B cell (primary cell): Measurements from ENCODE around the gene UPK3A. TPM values are rescaled to one million over a fixed set of nuclear protein-coding genes. Genes with fewer than 3 reads are reported as not detected.

ENCODE experiments used
- ATAC-seq: fragments of 200-7000 bp; cut with Tn5 transposase; one replicate; pipeline ENCODE4 v1.10.0; 2021; ENCODE audit warnings: low read depth, mild to moderate bottlenecking, moderate number of reproducible peaks, moderate library complexity
- CTCF ChIA-PET: fragments of 350-600 bp; sonication (Branson Sonifier 250); formaldehyde crosslinking; loops from one replicate; lab custom pipeline; 2021; ENCODE audit warnings: antibody characterized with exemption, inconsistent platforms; lab: Charles Lee
- POLR2A ChIA-PET: fragments of 350-600 bp; sonication (Branson Sonifier 250); formaldehyde crosslinking; loops from one replicate; lab custom pipeline; 2021; ENCODE audit warnings: antibody characterized with exemption; lab: Charles Lee
- DNase-seq: peaks from one replicate; pipeline ENCODE4 v3.0.0; 2013
- H2AFZ ChIP-seq: 2 replicates; pipeline ENCODE4 v1.6.1; 2012; ENCODE audit warnings: mild to moderate bottlenecking, low read depth, low read length; ENCODE audit not compliant: insufficient read depth, poor library complexity, severe bottlenecking
- H3K27ac ChIP-seq, 2 donors: 1 replicate in 1 of 2; 2 replicates in 1 of 2; pipeline ENCODE4 v1.5.1; 2012 to 2013; ENCODE audit warnings: low read length in 2 of 2, mild to moderate bottlenecking in 2 of 2, moderate library complexity in 1 of 2
- H3K27me3 ChIP-seq, 4 experiments: fragments of 200-600 bp in 1 of 4; sonication (generic) in 1 of 4; replicated peaks in 1 of 4; 1 replicate in 2 of 4; 2 replicates in 2 of 4; pipeline versions ENCODE4 v1.6.1 to v1.7.0; 2013 to 2016; ENCODE audit warnings: low read length in 3 of 4, mild to moderate bottlenecking in 2 of 4, mixed read lengths in 1 of 4, moderate library complexity in 1 of 4; ENCODE audit not compliant: insufficient read depth in 4 of 4, control insufficient read depth in 3 of 4; ENCODE audit errors: control extremely low read depth in 1 of 4
- H3K36me3 ChIP-seq, 2 experiments: replicated peaks in 1 of 2; 1 replicate in 1 of 2; 2 replicates in 1 of 2; pipeline versions ENCODE4 v1.6.1 to v1.7.1; 2013; ENCODE audit warnings: low read length in 1 of 2; ENCODE audit not compliant: insufficient read depth in 2 of 2, control insufficient read depth in 1 of 2; ENCODE audit errors: control extremely low read depth in 1 of 2, extremely low read depth in 1 of 2
- H3K4me1 ChIP-seq, 2 donors: fragments of 200-600 bp in 1 of 2; sonication (generic) in 1 of 2; 1 replicate in 1 of 2; 2 replicates in 1 of 2; pipeline versions ENCODE4 v1.5.1 to v1.6.1; 2013 to 2017; ENCODE audit warnings: low read length in 2 of 2; ENCODE audit not compliant: control insufficient read depth in 2 of 2, insufficient read depth in 2 of 2
- H3K4me2 ChIP-seq: replicated peaks from 2 replicates; pipeline ENCODE3; 2012; ENCODE audit warnings: mild to moderate bottlenecking, low read depth, low read length; ENCODE audit not compliant: poor library complexity, severe bottlenecking
- H3K4me3 ChIP-seq, 5 experiments: fragments of 200-600 bp in 1 of 5; sonication (generic) in 1 of 5; 1 replicate in 3 of 5; 2 replicates in 2 of 5; pipeline versions ENCODE4 v1.5.1 to v1.7.0; 2011 to 2016; ENCODE audit warnings: low read length in 4 of 5, mild to moderate bottlenecking in 4 of 5, low read depth in 2 of 5, control low read depth in 1 of 5, moderate library complexity in 1 of 5; ENCODE audit not compliant: insufficient read depth in 1 of 5; ENCODE audit errors: control extremely low read depth in 1 of 5, extremely low read depth in 1 of 5
- H3K79me2 ChIP-seq: fragments of 200-600 bp; sonication (generic); one replicate; pipeline ENCODE4 v1.6.0; 2016; ENCODE audit warnings: low read length; ENCODE audit not compliant: control insufficient read depth, insufficient read depth
- H3K9ac ChIP-seq: fragments of 200-600 bp; sonication (generic); 2 replicates; pipeline ENCODE4 v1.6.1; 2017; ENCODE audit warnings: mild to moderate bottlenecking, low read length, moderate library complexity
- H3K9me3 ChIP-seq, 3 donors: one replicate each; pipeline versions ENCODE4 v1.6.1 to v1.7.1; 2013; ENCODE audit warnings: low read length in 2 of 3; ENCODE audit not compliant: control insufficient read depth in 2 of 3, insufficient read depth in 1 of 3; ENCODE audit errors: control extremely low read depth in 1 of 3
- H4K20me1 ChIP-seq: 2 replicates; pipeline ENCODE4 v1.6.0; 2012; ENCODE audit warnings: mild to moderate bottlenecking, low read length; ENCODE audit not compliant: insufficient read depth, control insufficient read depth, poor library complexity, severe bottlenecking
- H3K27ac Mint-ChIP-seq: one replicate; pipeline ENCODE4 v1.8.0; 2021; ENCODE audit warnings: mixed read lengths
- H3K27me3 Mint-ChIP-seq: one replicate; pipeline ENCODE4 v1.8.0; 2021; ENCODE audit warnings: mixed read lengths
- H3K4me1 Mint-ChIP-seq: one replicate; pipeline ENCODE4 v1.8.0; 2021; ENCODE audit warnings: mixed read lengths
- H3K4me3 Mint-ChIP-seq: one replicate; pipeline ENCODE4 v1.8.0; 2021; ENCODE audit warnings: mixed read lengths
- H3K9me3 Mint-ChIP-seq: one replicate; pipeline ENCODE4 v1.8.0; 2022; ENCODE audit warnings: mixed read lengths; ENCODE audit not compliant: insufficient read depth
- CTCF ChIP-seq: fragments of 200-600 bp; IDR thresholded peaks from one replicate; pipeline ENCODE4 v1.8.0; 2022; ENCODE audit warnings: antibody characterized with exemption, mild to moderate bottlenecking
- EZH2 ChIP-seq: IDR thresholded peaks from 2 replicates; pipeline ENCODE4 v1.6.1; 2012; ENCODE audit warnings: borderline replicate concordance, low read depth, mild to moderate bottlenecking, moderate library complexity, low read length; ENCODE audit not compliant: insufficient read depth, poor library complexity, severe bottlenecking
- WGBS: methylation state at CpG from one replicate; pipeline ENCODE4 v1.1.5; 2013; ENCODE audit warnings: missing lambda C conversion rate; ENCODE audit not compliant: insufficient coverage; 5-methylcytosine and 5-hydroxymethylcytosine counted together
- intact Hi-C: fragments of 100-400 bp; cut with micrococcal nuclease; formaldehyde crosslinking; loops from one replicate; pipeline ENCODE4 v1.10.0; 2022
- polyA plus RNA-seq: library from polyadenylated mRNA; depleted of rRNA; stranded (reverse); fragments of >200 nt; gene quantifications from 2 replicates; pipeline ENCODE4 v1.2.3, GENCODE V29; 2012
- total RNA-seq, 2 donors: library from RNA; stranded (reverse); fragments of 120-200 nt in 1 of 2; gene quantifications; 1 replicate in 1 of 2; 2 replicates in 1 of 2; pipeline versions ENCODE4 v1.2.3 to v1.2.4, GENCODE V29; 2013 to 2022

UPK3A gene
- total and polyA plus RNA-seq, 2 donors (not counting 1 experiment from before 2014, with no cell fraction given) = not detected

- H3K79me2 ChIP-seq = peaks cover 65% of the 10 kb centered on the region
- no peaks in the 10 kb centered on the region for H3K9me3 ChIP-seq
- Mint-ChIP-seq H3K9me3 (no peaks in the 10 kb centered on the region), H3K4me3 (no peak overlapping the region), H3K27me3 (no peaks in the 10 kb centered on the region), H3K4me1 (peaks cover 41% of the 10 kb centered on the region), H3K27ac (no peak overlapping the region)
- H3K4me1 ChIP-seq = peaks cover 18 to 26% of the 10 kb centered on the region in 2 donors
- TF ChIP-seq CTCF (no peak), EZH2 (no peak)
- intact Hi-C loops = no loop called here
- DNase-seq (no peak), ATAC-seq (no peak)
- no peak overlapping the region for H3K4me2 ChIP-seq
- CTCF ChIA-PET = interaction anchor here (1.1 kb wide), 2 partner anchors 9 to 49 kb away, joined by 3 read pairs; no protein-coding TSS in a partner anchor
- 75% methylated on average over 5 of the region's 8 CpGs for WGBS
- H3K27me3 ChIP-seq = no peaks in the 10 kb centered on the region
- H3K9ac ChIP-seq = no peak overlapping the region
- no peaks in the 10 kb centered on the region for H4K20me1 ChIP-seq
- H3K27ac ChIP-seq = no peak overlapping the region
- H3K4me3 ChIP-seq = no peak overlapping the region
- H3K36me3 ChIP-seq = peaks cover 0 to under 1% of the 10 kb centered on the region in 2 experiments
- POLR2A ChIA-PET = no interaction called here
- H2AFZ ChIP-seq = no peak overlapping the region
Observed at GRCh38 chr22:45312415-45312814, 27.7 kb downstream of the UPK3A start.

- Mint-ChIP-seq H3K4me1 (peaks cover 45% of the 10 kb centered on the region), H3K9me3 (no peaks in the 10 kb centered on the region), H3K27me3 (no peaks in the 10 kb centered on the region), H3K4me3 (peak overlapping the region; percentile 8), H3K27ac (no peak overlapping the region)
- Histone ChIP-seq H3K4me1 (peaks cover 23 to 31% of the 10 kb centered on the region in 2 donors), H3K4me2 (no peak overlapping the region), H3K9ac (no peak overlapping the region), H3K79me2 (peaks cover 69% of the 10 kb centered on the region), H4K20me1 (no peaks in the 10 kb centered on the region), H3K27ac (no peak overlapping the region), H3K27me3 (no peaks in the 10 kb centered on the region), H3K36me3 (peaks cover 0 to 4% of the 10 kb centered on the region in 2 experiments), H3K4me3 (no peak overlapping the region), H3K9me3 (no peaks in the 10 kb centered on the region), H2AFZ (no peak overlapping the region)
- CTCF ChIA-PET = interaction anchor here (1.1 to 1.2 kb wide), 3 partner anchors 9 to 121 kb away, joined by 3 read pairs; no protein-coding TSS in a partner anchor
- no peak for DNase-seq
- TF ChIP-seq CTCF (no peak), EZH2 (no peak)
- WGBS = 100% methylated on average over 3 of the region's 4 CpGs
- no peak for ATAC-seq
- intact Hi-C loops = no loop called here
- POLR2A ChIA-PET = no interaction called here
Observed at GRCh38 chr22:45312856-45313255, 28.1 kb downstream of the UPK3A start.
